ENCODE results near the gene POR.

POR gene

GRCh38 chr7:75913437-75913836 is 1.5 kb upstream of the POR start:
- no peak for TF ChIP-seq CTCF (IDR thresholded peaks at IDR 0.05; ENCODE audit: borderline replicate concordance, insufficient read depth, low read depth, low read length)
- H3K4me3 ChIP-seq (ENCODE audit: low read depth, low read length): no peak overlapping the region

- H3K4me3 ChIP-seq (ENCODE audit: low read depth, low read length): peak overlapping the region; percentile 96
- TF ChIP-seq CTCF (IDR thresholded peaks at IDR 0.05; ENCODE audit: borderline replicate concordance, insufficient read depth, low read depth, low read length): no peak
Measured at GRCh38 chr7:75914169-75914654, 743 bp upstream of the POR start.

GRCh38 chr7:75915416-75916156 is 631 bp downstream of the POR start:
- peak overlapping the region; percentile 96 for H3K4me3 ChIP-seq (ENCODE audit: low read depth, low read length)
- no peak for TF ChIP-seq CTCF (IDR thresholded peaks at IDR 0.05; ENCODE audit: borderline replicate concordance, insufficient read depth, low read depth, low read length)

GRCh38 chr7:75916259-75916658 is 1.3 kb downstream of the POR start:
- peak overlapping the region; percentile 96 for H3K4me3 ChIP-seq (ENCODE audit: low read depth, low read length)
- TF ChIP-seq CTCF (IDR thresholded peaks at IDR 0.05; ENCODE audit: borderline replicate concordance, insufficient read depth, low read depth, low read length): no peak

GRCh38 chr7:75916685-75917634 is 2.0 kb downstream of the POR start:
- no peak overlapping the region for H3K4me3 ChIP-seq (ENCODE audit: low read depth, low read length)
- no peak for TF ChIP-seq CTCF (IDR thresholded peaks at IDR 0.05; ENCODE audit: borderline replicate concordance, insufficient read depth, low read depth, low read length)

- no peak overlapping the region for H3K4me3 ChIP-seq (ENCODE audit: low read depth, low read length)
- TF ChIP-seq CTCF (IDR thresholded peaks at IDR 0.05; ENCODE audit: borderline replicate concordance, insufficient read depth, low read depth, low read length): no peak
Measured at GRCh38 chr7:75920431-75921161, 5.6 kb downstream of the POR start.
